Nucleus accumbens (tissue), 56 donors: ENCODE measurements around the gene C6orf120.
"Not testable (repeated sequence)": the region's sequence is repeated elsewhere in the genome, so short reads cannot be mapped to it uniquely, and the experiment has no call there.

Experiments used
- DNase-seq, 56 donors: peaks; one replicate each; lab custom pipeline; 2025; lab: John Stamatoyannopoulos, UW

The C6orf120 gene

GRCh38 chr6:169677096-169677495 is 24.8 kb upstream of the C6orf120 start:
- no peak for DNase-seq

- DNase-seq: no peak
These were observed 23.6 kb upstream of the C6orf120 start for GRCh38 chr6:169678342-169678741.

GRCh38 chr6:169684056-169684455 is 17.9 kb upstream of the C6orf120 start:
- DNase-seq: no peak

- DNase-seq: no peak
These were observed 16.1 kb upstream of the C6orf120 start for GRCh38 chr6:169685860-169686259.

- DNase-seq: no peak
These were observed 12.6 kb upstream of the C6orf120 start for GRCh38 chr6:169689287-169689686.

- DNase-seq: no peak
These were observed 10.7 kb upstream of the C6orf120 start for GRCh38 chr6:169691260-169691659.

GRCh38 chr6:169692516-169692915 is 9.4 kb upstream of the C6orf120 start:
- DNase-seq: no peak

GRCh38 chr6:169695131-169695530 is 6.8 kb upstream of the C6orf120 start:
- no peak for DNase-seq

GRCh38 chr6:169697115-169697514 is 4.8 kb upstream of the C6orf120 start:
- not testable (repeated sequence) for DNase-seq

GRCh38 chr6:169700296-169700695 is 1.6 kb upstream of the C6orf120 start:
- DNase-seq: no peak

- DNase-seq: peak in 6 of 56 donors; percentile 20 to 57 (median 32)
These were observed 494 bp upstream of the C6orf120 start for GRCh38 chr6:169701311-169701953.

- DNase-seq: no peak
These were observed 917 bp downstream of the C6orf120 start for GRCh38 chr6:169702840-169703246.

- DNase-seq: no peak
These were observed 5.8 kb downstream of the C6orf120 start for GRCh38 chr6:169707772-169708171.

- DNase-seq: no peak
These were observed 7.4 kb downstream of the C6orf120 start for GRCh38 chr6:169709293-169709692.

- no peak for DNase-seq
These were observed 8.1 kb downstream of the C6orf120 start for GRCh38 chr6:169710009-169710408.

- DNase-seq: no peak
These were observed 12.3 kb downstream of the C6orf120 start for GRCh38 chr6:169714178-169714577.

- DNase-seq: no peak
These were observed 12.7 kb downstream of the C6orf120 start for GRCh38 chr6:169714595-169714994.

GRCh38 chr6:169719117-169719516 is 17.2 kb downstream of the C6orf120 start:
- no peak for DNase-seq

GRCh38 chr6:169720207-169720855 is 18.4 kb downstream of the C6orf120 start:
- DNase-seq: no peak

GRCh38 chr6:169722362-169723199 is 20.7 kb downstream of the C6orf120 start:
- peak in 26 of 56 donors; percentile 3 to 49 (median 17) for DNase-seq

GRCh38 chr6:169723200-169723909 is 21.4 kb downstream of the C6orf120 start:
- DNase-seq: peak in 51 of 56 donors; percentile 10 to 86 (median 52)
